GM12878 (cell line): ENCODE data around the gene ATF6. TPM values are rescaled to one million over a fixed set of nuclear protein-coding genes. Genes with fewer than 3 reads are reported as not detected.

Experiments used
- ATAC-seq: fragments of 200-7000 bp; cut with Tn5 transposase; 3 replicates; pipeline ENCODE4 v1.9.1; 2020; ENCODE audit warnings: mild to moderate bottlenecking, moderate library complexity
- BruUV-seq: library from RNA; stranded (reverse); fragments of 400-500 nt; replicated peaks from 2 replicates; lab custom pipeline; 2021; lab: Mats Ljungman, UMichigan
- CTCF ChIA-PET: fragments of 300-600 bp; sonication (Branson Sonifier 250); formaldehyde crosslinking; extraction: SDS; loops from one replicate; lab custom pipeline; 2021; ENCODE audit warnings: inconsistent platforms; lab: Yijun Ruan, JAX
- POLR2A ChIA-PET: fragments of 350-600 bp; formaldehyde crosslinking; extraction: SDS; loops from one replicate; lab custom pipeline; 2021; ENCODE audit warnings: inconsistent platforms; lab: Charles Lee
- RAD21 ChIA-PET: fragments of 300-600 bp; sonication (Branson Sonifier 250); formaldehyde crosslinking; loops from one replicate; lab custom pipeline; 2023; ENCODE audit warnings: antibody characterized with exemption; ENCODE audit not compliant: unreplicated experiment; lab: Charles Lee
- SMC1A ChIA-PET: fragments of 300-600 bp; sonication (Branson Sonifier 250); formaldehyde crosslinking; loops from one replicate; lab custom pipeline; 2023; ENCODE audit not compliant: unreplicated experiment, uncharacterized antibody; lab: Charles Lee
- DNase-seq: peaks from one replicate; pipeline ENCODE4 v3.0.0-alpha.2; 2011; ENCODE audit warnings: low read depth, low spot score
- FAIRE-seq: peaks from 3 replicates; lab custom pipeline; 2011; peaks lifted over from hg19 to GRCh38; lab: Jason Lieb, UNC
- H2AFZ ChIP-seq: 2 replicates; pipeline ENCODE4 v1.6.0; 2011; ENCODE audit warnings: low read depth, low read length, control low read depth; ENCODE audit not compliant: control insufficient read depth
- H3K27ac ChIP-seq: 2 replicates; pipeline ENCODE4 v1.5.1; 2011; ENCODE audit warnings: control low read depth; ENCODE audit not compliant: control insufficient read depth, insufficient read depth
- H3K27me3 ChIP-seq, 2 experiments: replicated peaks in 1 of 2; 2 replicates each; pipeline versions ENCODE4 v1.6.0 to v1.6.1; 2011; ENCODE audit warnings: low read length in 1 of 2; ENCODE audit not compliant: control insufficient read depth in 2 of 2, insufficient read depth in 2 of 2
- H3K36me3 ChIP-seq, 2 experiments: 2 replicates each; pipeline ENCODE4 v1.5.1; 2011; ENCODE audit warnings: low read length in 1 of 2; ENCODE audit not compliant: control insufficient read depth in 2 of 2, insufficient read depth in 2 of 2
- H3K4me1 ChIP-seq: 2 replicates; pipeline ENCODE4 v1.6.1; 2011; ENCODE audit warnings: mild to moderate bottlenecking, low read length, moderate library complexity, mixed read lengths; ENCODE audit not compliant: control insufficient read depth, insufficient read depth
- H3K4me2 ChIP-seq: 2 replicates; pipeline ENCODE4 v1.6.0; 2011; ENCODE audit warnings: control low read depth; ENCODE audit not compliant: control insufficient read depth, insufficient read depth
- H3K4me3 ChIP-seq: fragments of 200-600 bp; sonication (generic); 2 replicates; pipeline ENCODE4 v1.5.1; 2016
- H3K79me2 ChIP-seq: 2 replicates; pipeline ENCODE4 v1.6.0; 2011; ENCODE audit warnings: low read length; ENCODE audit not compliant: control insufficient read depth, insufficient read depth
- H3K9ac ChIP-seq: 2 replicates; pipeline ENCODE4 v1.8.0; 2011; ENCODE audit warnings: low read length, control low read depth, mixed read lengths; ENCODE audit not compliant: control insufficient read depth, insufficient read depth
- H3K9me3 ChIP-seq: replicated peaks from 3 replicates; pipeline ENCODE4 v1.5.1; 2011; ENCODE audit warnings: mild to moderate bottlenecking, low read length; ENCODE audit not compliant: control insufficient read depth, insufficient read depth
- H4K20me1 ChIP-seq: 2 replicates; pipeline ENCODE4 v1.6.0; 2011; ENCODE audit not compliant: control insufficient read depth, insufficient read depth
- ATF7 ChIP-seq: fragments of 450-650 bp; IDR thresholded peaks from 2 replicates; pipeline ENCODE4 v1.6.1; 2016; ENCODE audit warnings: low read depth, mild to moderate bottlenecking
- BACH1 ChIP-seq: fragments of 450-650 bp; IDR thresholded peaks from 2 replicates; pipeline ENCODE4 v1.6.1; 2017; ENCODE audit warnings: mild to moderate bottlenecking, borderline replicate concordance
- HCFC1 ChIP-seq: fragments of 150-350 bp; IDR thresholded peaks from 2 replicates; pipeline ENCODE4 v1.6.1; 2014; ENCODE audit warnings: low read length
- HDGF ChIP-seq: fragments of 450-650 bp; IDR thresholded peaks from 2 replicates; pipeline ENCODE4 v1.6.1; 2016; ENCODE audit warnings: antibody characterized with exemption
- IKZF2 ChIP-seq, 2 experiments: fragments of 450-650 bp; IDR thresholded peaks; 2 replicates each; pipeline ENCODE4 v1.6.1; 2017; ENCODE audit warnings: mild to moderate bottlenecking in 2 of 2, moderate library complexity in 2 of 2
- KDM1A ChIP-seq: fragments of 200-600 bp; sonication (generic); IDR thresholded peaks from 2 replicates; pipeline ENCODE4 v1.6.1; 2016; ENCODE audit warnings: borderline replicate concordance
- NFIC ChIP-seq: IDR thresholded peaks from 2 replicates; pipeline ENCODE4 v1.6.1; 2012; ENCODE audit warnings: low read depth, mild to moderate bottlenecking, inconsistent platforms, low read length, moderate library complexity
- NR2F1 ChIP-seq: fragments of 450-650 bp; conservative IDR thresholded peaks from 2 replicates; pipeline ENCODE4 v1.6.1; 2017; ENCODE audit warnings: mild to moderate bottlenecking
- NRF1 ChIP-seq: conservative IDR thresholded peaks from 2 replicates; pipeline ENCODE4 v1.6.1; 2011; ENCODE audit warnings: mild to moderate bottlenecking, low read depth, low read length, improper control_type of control experiment
- SMC3 ChIP-seq: IDR thresholded peaks from 2 replicates; pipeline ENCODE4 v1.6.1; 2011; ENCODE audit warnings: low read length, improper control_type of control experiment, borderline replicate concordance
- TAF1 ChIP-seq: IDR thresholded peaks from 2 replicates; pipeline ENCODE4 v1.6.1; 2011; ENCODE audit warnings: mild to moderate bottlenecking, low read depth, low read length, borderline replicate concordance
- WGBS: methylation state at CpG from one replicate; pipeline ENCODE4 v1.1.6; 2016; ENCODE audit warnings: low lambda C conversion rate; ENCODE audit not compliant: insufficient replicate concordance, insufficient coverage; ENCODE audit errors: missing lambda C conversion rate; 5-methylcytosine and 5-hydroxymethylcytosine counted together
- in situ Hi-C: fragments of 300-500 bp; cut with MboI; formaldehyde crosslinking; loops from 9 replicates; pipeline ENCODE4 v1.14.3; 2018; ENCODE audit warnings: mixed read lengths
- intact Hi-C: fragments of 100-400 bp; cut with micrococcal nuclease; formaldehyde crosslinking; loops from one replicate; pipeline ENCODE4 v1.14.2; 2022; ENCODE audit not compliant: unreplicated experiment
- polyA plus RNA-seq, 11 experiments: library from polyadenylated mRNA; depleted of rRNA in 4 of 11; unstranded in 6 of 11; stranded (reverse) in 5 of 11; fragments of >200 nt; fragmentation: Nextera tagmentation in 4 of 11; fragmentation: Illumina TruSeq in 1 of 11; extraction: Ambion mirVana in 4 of 11; extraction: Trizol in 1 of 11; gene quantifications; 1 replicate in 1 of 11; 2 replicates in 10 of 11; pipeline versions ENCODE4 v1.2.1 to v1.2.3, GENCODE V29; 2011 to 2016; ENCODE audit warnings: inconsistent platforms in 2 of 11, missing spikeins in 2 of 11, low read depth in 1 of 11
- total RNA-seq, 4 experiments: library from RNA; depleted of rRNA in 3 of 4; stranded (reverse); fragments of >200 nt in 3 of 4; fragmentation: Illumina TruSeq in 1 of 4; extraction: Trizol in 1 of 4; gene quantifications; 2 replicates each; pipeline versions ENCODE4 v1.2.1 to v1.2.3, GENCODE V29; 2013 to 2021
- TF ChIP-seq, protein P1 (sequence below): IDR thresholded peaks from 2 replicates; pipeline ENCODE4 v1.6.1; 2012; ENCODE audit warnings: low read depth, low read length, improper control_type of control experiment
- TF ChIP-seq, protein P2 (sequence below): fragments of 450-650 bp; IDR thresholded peaks from 2 replicates; pipeline ENCODE4 v1.6.1; 2017; ENCODE audit warnings: mild to moderate bottlenecking, low read depth, inconsistent platforms; ENCODE audit not compliant: poor library complexity, severe bottlenecking
- TF ChIP-seq, protein P3 (sequence below): fragments of 450-650 bp; conservative IDR thresholded peaks from 2 replicates; pipeline ENCODE4 v1.6.1; 2017; ENCODE audit warnings: mild to moderate bottlenecking, moderate library complexity

ATF6 gene
- total and polyA plus RNA-seq, 10 of the 15 experiments (the other 5 are each of a cell fraction or from before 2014, with no cell fraction given) = 7.8 to 24.3 (median 14.7) TPM

DNA sequence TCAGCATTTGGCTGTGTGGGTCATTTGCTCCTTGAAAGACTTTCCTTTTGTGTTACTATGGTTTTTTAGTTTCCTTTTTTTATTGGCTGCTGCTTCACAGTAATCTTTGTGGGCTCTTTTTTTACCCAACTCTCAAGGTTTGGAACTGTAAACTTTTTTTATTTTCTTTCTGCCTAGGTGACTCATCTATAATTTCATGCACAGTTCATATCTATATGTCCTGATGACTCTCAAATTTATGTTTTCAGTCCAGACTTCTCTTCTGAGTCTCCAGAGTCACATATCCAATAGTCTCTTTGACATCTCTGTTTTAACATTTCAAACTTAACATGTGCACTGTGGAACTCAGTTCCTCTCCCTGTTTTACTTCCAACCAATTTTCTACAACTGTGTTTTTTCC, 83.4 kb downstream of the ATF6 start:
- ChIA-PET CTCF (no interaction called here), SMC1A (no interaction called here), RAD21 (no interaction called here), POLR2A (interaction anchor here (0.5 kb wide), 1 partner anchor 756 kb away, joined by 4 read pairs; no protein-coding TSS in a partner anchor)
- BruUV-seq = no TSS peak
- intact Hi-C loops (no loop called here), in situ Hi-C loops (no loop called here)
- H3K9me3 ChIP-seq = no peaks in the 10 kb centered on the region
- H3K79me2 ChIP-seq = no peaks in the 10 kb centered on the region
- DNase-seq = no peak
- H3K9ac ChIP-seq = no peak overlapping the region
- no peak overlapping the region for H3K4me3 ChIP-seq
- no peak overlapping the region for H3K4me2 ChIP-seq
- H3K27me3 ChIP-seq = no peaks in the 10 kb centered on the region
- no peaks in the 10 kb centered on the region for H4K20me1 ChIP-seq
- no peak overlapping the region for H3K27ac ChIP-seq
- ATAC-seq = no peak
- no peak overlapping the region for H2AFZ ChIP-seq
- no peak for TF ChIP-seq NRF1
- TF ChIP-seq NFIC = no peak
- TF ChIP-seq HCFC1 = no peak
- TF ChIP-seq BACH1 = no peak
- TF ChIP-seq, protein P1, sequence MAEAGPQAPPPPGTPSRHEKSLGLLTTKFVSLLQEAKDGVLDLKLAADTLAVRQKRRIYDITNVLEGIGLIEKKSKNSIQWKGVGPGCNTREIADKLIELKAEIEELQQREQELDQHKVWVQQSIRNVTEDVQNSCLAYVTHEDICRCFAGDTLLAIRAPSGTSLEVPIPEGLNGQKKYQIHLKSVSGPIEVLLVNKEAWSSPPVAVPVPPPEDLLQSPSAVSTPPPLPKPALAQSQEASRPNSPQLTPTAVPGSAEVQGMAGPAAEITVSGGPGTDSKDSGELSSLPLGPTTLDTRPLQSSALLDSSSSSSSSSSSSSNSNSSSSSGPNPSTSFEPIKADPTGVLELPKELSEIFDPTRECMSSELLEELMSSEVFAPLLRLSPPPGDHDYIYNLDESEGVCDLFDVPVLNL = no peak
- TF ChIP-seq ATF7 = no peak
- FAIRE-seq = no peak
- no peaks in the 10 kb centered on the region for H3K4me1 ChIP-seq
- H3K36me3 ChIP-seq = peaks cover 0 to 20% of the 10 kb centered on the region in 2 experiments; a peak in 2 of 4 replicates

DNA sequence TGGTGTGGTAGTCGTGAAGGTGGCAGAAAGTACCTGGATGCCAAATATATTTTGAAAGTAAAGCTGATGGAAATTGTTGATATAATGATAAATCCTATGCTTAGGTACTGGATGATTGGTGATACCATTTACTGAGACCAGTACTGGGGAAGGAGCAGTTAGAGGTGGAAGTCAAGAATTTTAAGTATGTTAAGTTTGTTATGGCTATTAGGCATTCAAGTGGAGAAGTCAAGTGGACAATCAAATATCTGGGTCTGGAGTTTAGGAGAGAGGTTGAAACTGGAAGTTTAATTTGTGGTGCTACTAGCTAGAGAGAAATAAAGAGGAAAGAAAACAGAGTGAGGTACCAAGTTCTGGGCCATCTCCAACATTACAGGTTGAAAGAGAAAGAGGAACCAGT, 89.1 kb downstream of the ATF6 start:
- RAD21 ChIA-PET = no interaction called here
- CTCF ChIA-PET = interaction anchor here (0.7 to 4.0 kb wide), 6 partner anchors 9 to 451 kb away, joined by 3 to 15 read pairs (median 4); no protein-coding TSS in a partner anchor
- intact Hi-C loops (no loop called here), in situ Hi-C loops (no loop called here)
- no peak for FAIRE-seq
- no peak for ATAC-seq
- Histone ChIP-seq H3K27me3 (no peaks in the 10 kb centered on the region), H4K20me1 (no peaks in the 10 kb centered on the region), H3K79me2 (no peaks in the 10 kb centered on the region), H3K27ac (no peak overlapping the region), H3K9ac (no peak overlapping the region), H3K9me3 (no peaks in the 10 kb centered on the region), H3K4me3 (no peak overlapping the region), H3K36me3 (peaks cover 0 to 13% of the 10 kb centered on the region in 2 experiments; a peak in 2 of 4 replicates), H3K4me2 (no peak overlapping the region), H2AFZ (no peak overlapping the region), H3K4me1 (no peaks in the 10 kb centered on the region)
- TSS peak; percentile 20 for BruUV-seq
- POLR2A ChIA-PET = no interaction called here
- SMC1A ChIA-PET = interaction anchor here (0.8 to 1.5 kb wide), 4 partner anchors 14 to 1294 kb away, joined by 3 to 4 read pairs (median 3); no protein-coding TSS in a partner anchor
- no peak for DNase-seq
- WGBS = 100% methylated on average over 1 of the region's 1 CpG
- TF ChIP-seq, protein P2, sequence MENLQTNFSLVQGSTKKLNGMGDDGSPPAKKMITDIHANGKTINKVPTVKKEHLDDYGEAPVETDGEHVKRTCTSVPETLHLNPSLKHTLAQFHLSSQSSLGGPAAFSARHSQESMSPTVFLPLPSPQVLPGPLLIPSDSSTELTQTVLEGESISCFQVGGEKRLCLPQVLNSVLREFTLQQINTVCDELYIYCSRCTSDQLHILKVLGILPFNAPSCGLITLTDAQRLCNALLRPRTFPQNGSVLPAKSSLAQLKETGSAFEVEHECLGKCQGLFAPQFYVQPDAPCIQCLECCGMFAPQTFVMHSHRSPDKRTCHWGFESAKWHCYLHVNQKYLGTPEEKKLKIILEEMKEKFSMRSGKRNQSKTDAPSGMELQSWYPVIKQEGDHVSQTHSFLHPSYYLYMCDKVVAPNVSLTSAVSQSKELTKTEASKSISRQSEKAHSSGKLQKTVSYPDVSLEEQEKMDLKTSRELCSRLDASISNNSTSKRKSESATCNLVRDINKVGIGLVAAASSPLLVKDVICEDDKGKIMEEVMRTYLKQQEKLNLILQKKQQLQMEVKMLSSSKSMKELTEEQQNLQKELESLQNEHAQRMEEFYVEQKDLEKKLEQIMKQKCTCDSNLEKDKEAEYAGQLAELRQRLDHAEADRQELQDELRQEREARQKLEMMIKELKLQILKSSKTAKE = no peak
- TF ChIP-seq HDGF = no peak
- no peak for TF ChIP-seq NR2F1
- no peak for TF ChIP-seq SMC3
- no peak for TF ChIP-seq KDM1A
- TF ChIP-seq IKZF2 (IDR thresholded peaks at IDR 0.05) = no peak
- no peak for TF ChIP-seq TAF1
- TF ChIP-seq, protein P3, sequence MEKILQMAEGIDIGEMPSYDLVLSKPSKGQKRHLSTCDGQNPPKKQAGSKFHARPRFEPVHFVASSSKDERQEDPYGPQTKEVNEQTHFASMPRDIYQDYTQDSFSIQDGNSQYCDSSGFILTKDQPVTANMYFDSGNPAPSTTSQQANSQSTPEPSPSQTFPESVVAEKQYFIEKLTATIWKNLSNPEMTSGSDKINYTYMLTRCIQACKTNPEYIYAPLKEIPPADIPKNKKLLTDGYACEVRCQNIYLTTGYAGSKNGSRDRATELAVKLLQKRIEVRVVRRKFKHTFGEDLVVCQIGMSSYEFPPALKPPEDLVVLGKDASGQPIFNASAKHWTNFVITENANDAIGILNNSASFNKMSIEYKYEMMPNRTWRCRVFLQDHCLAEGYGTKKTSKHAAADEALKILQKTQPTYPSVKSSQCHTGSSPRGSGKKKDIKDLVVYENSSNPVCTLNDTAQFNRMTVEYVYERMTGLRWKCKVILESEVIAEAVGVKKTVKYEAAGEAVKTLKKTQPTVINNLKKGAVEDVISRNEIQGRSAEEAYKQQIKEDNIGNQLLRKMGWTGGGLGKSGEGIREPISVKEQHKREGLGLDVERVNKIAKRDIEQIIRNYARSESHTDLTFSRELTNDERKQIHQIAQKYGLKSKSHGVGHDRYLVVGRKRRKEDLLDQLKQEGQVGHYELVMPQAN = no peak
